ENCODE measurements around the gene TLK1. TPM values are rescaled to one million over a fixed set of nuclear protein-coding genes. Genes with fewer than 3 reads are reported as not detected.

The TLK1 gene
- total RNA-seq, 1 donor from 2014 or later: 45.7 TPM

- no peak for DNase-seq
- no peaks in the 10 kb centered on the region for H3K9me3 Mint-ChIP-seq (ENCODE audit: unreplicated experiment)
- H3K27me3 Mint-ChIP-seq (ENCODE audit: unreplicated experiment): no peaks in the 10 kb centered on the region
- H3K4me3 Mint-ChIP-seq (ENCODE audit: unreplicated experiment): no peak overlapping the region
- TF ChIP-seq CTCF (IDR thresholded peaks at IDR 0.05; ENCODE audit: partially characterized antibody, unreplicated experiment): no peak
- H3K36me3 Mint-ChIP-seq (ENCODE audit: unreplicated experiment): no peaks in the 10 kb centered on the region
- no peaks in the 10 kb centered on the region for H3K4me1 Mint-ChIP-seq (ENCODE audit: low read depth, unreplicated experiment)
- peak overlapping the region; percentile 35 for H3K27ac Mint-ChIP-seq (ENCODE audit: unreplicated experiment)
Measured at GRCh38 chr2:170950221-170950761, 210.4 kb downstream of the TLK1 start.

- H3K9me3 Mint-ChIP-seq (ENCODE audit: unreplicated experiment): no peaks in the 10 kb centered on the region
- H3K36me3 Mint-ChIP-seq (ENCODE audit: unreplicated experiment): no peaks in the 10 kb centered on the region
- no peak overlapping the region for H3K27ac Mint-ChIP-seq (ENCODE audit: unreplicated experiment)
Measured at GRCh38 chr2:170949415-170949814, 211.3 kb downstream of the TLK1 start.

GRCh38 chr2:170944545-170944944, 216.1 kb downstream of the TLK1 start:
- Mint-ChIP-seq H3K4me1 (ENCODE audit: low read depth, unreplicated experiment) (no peaks in the 10 kb centered on the region), H3K36me3 (ENCODE audit: unreplicated experiment) (no peaks in the 10 kb centered on the region), H3K4me3 (ENCODE audit: unreplicated experiment) (no peak overlapping the region), H3K9me3 (ENCODE audit: unreplicated experiment) (no peaks in the 10 kb centered on the region), H3K27ac (ENCODE audit: unreplicated experiment) (no peak overlapping the region), H3K27me3 (ENCODE audit: unreplicated experiment) (no peaks in the 10 kb centered on the region)
- no peak for DNase-seq
- TF ChIP-seq CTCF (IDR thresholded peaks at IDR 0.05; ENCODE audit: partially characterized antibody, unreplicated experiment): no peak

More at GRCh38 chr2:170949415-170949814, 211.3 kb downstream of the TLK1 start:
- Mint-ChIP-seq H3K27me3 (ENCODE audit: unreplicated experiment) (no peaks in the 10 kb centered on the region), H3K4me1 (ENCODE audit: low read depth, unreplicated experiment) (no peaks in the 10 kb centered on the region), H3K4me3 (ENCODE audit: unreplicated experiment) (no peak overlapping the region)
- TF ChIP-seq CTCF (IDR thresholded peaks at IDR 0.05; ENCODE audit: partially characterized antibody, unreplicated experiment): no peak
- no peak for DNase-seq

- no peak for DNase-seq
- Mint-ChIP-seq H3K9me3 (ENCODE audit: unreplicated experiment) (no peaks in the 10 kb centered on the region), H3K27ac (ENCODE audit: unreplicated experiment) (no peak overlapping the region), H3K4me3 (ENCODE audit: unreplicated experiment) (no peak overlapping the region), H3K4me1 (ENCODE audit: low read depth, unreplicated experiment) (no peaks in the 10 kb centered on the region), H3K36me3 (ENCODE audit: unreplicated experiment) (no peaks in the 10 kb centered on the region), H3K27me3 (ENCODE audit: unreplicated experiment) (no peaks in the 10 kb centered on the region)
- TF ChIP-seq CTCF (IDR thresholded peaks at IDR 0.05; ENCODE audit: partially characterized antibody, unreplicated experiment): no peak
Measured at GRCh38 chr2:170943596-170943995, 217.1 kb downstream of the TLK1 start.

- Mint-ChIP-seq H3K4me1 (ENCODE audit: low read depth, unreplicated experiment) (no peaks in the 10 kb centered on the region), H3K4me3 (ENCODE audit: unreplicated experiment) (no peak overlapping the region), H3K27me3 (ENCODE audit: unreplicated experiment) (no peaks in the 10 kb centered on the region), H3K9me3 (ENCODE audit: unreplicated experiment) (no peaks in the 10 kb centered on the region), H3K27ac (ENCODE audit: unreplicated experiment) (no peak overlapping the region), H3K36me3 (ENCODE audit: unreplicated experiment) (no peaks in the 10 kb centered on the region)
- DNase-seq: no peak
- TF ChIP-seq CTCF (IDR thresholded peaks at IDR 0.05; ENCODE audit: partially characterized antibody, unreplicated experiment): no peak
Measured at GRCh38 chr2:170943041-170943440, 217.7 kb downstream of the TLK1 start.

All from glutamatergic neuron (in vitro differentiated cells).